Measurements from ENCODE around the gene ANXA2R. TPM values are rescaled to one million over a fixed set of nuclear protein-coding genes. Genes with fewer than 3 reads are reported as not detected.

Gene ANXA2R
- total RNA-seq, 2 experiments from 2014 or later = 29.5 to 32.0 TPM

DNA sequence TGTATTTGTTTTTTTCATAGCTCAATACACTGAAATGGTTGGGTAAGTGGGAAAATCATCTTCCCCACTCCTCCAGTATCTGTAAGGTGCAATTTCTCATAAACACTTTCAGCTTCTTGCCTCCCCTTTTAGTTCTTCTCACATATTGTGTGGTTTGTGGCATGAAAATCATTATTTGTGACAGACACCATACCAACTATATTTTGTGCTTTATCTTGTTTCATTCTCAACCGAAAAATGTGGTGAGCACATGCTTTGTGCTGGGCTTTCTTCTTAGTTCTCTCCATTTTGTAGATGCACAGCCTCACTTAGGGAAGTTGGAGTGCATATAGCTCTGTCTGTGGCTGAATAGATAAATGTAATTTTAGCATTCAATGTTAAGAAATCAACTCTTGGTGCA is 6.4 kb upstream of the ANXA2R start:
- Mint-ChIP-seq H3K27me3 (no peaks in the 10 kb centered on the region), H3K4me1 (peaks cover 49% of the 10 kb centered on the region), H3K4me3 (no peak overlapping the region), H3K36me3 (ENCODE audit: low read depth) (peaks cover 23% of the 10 kb centered on the region), H3K27ac (no peak overlapping the region), H3K9me3 (no peaks in the 10 kb centered on the region)
- CTCF ChIA-PET = interaction anchor here (5.2 kb wide), 1 partner anchor 18 kb away, joined by 26 read pairs; no protein-coding TSS in a partner anchor
- POLR2A ChIA-PET = interaction anchor here (0.7 kb wide), 1 partner anchor 59 kb away, joined by 4 read pairs; no protein-coding TSS in a partner anchor
- no peak for DNase-seq

DNA sequence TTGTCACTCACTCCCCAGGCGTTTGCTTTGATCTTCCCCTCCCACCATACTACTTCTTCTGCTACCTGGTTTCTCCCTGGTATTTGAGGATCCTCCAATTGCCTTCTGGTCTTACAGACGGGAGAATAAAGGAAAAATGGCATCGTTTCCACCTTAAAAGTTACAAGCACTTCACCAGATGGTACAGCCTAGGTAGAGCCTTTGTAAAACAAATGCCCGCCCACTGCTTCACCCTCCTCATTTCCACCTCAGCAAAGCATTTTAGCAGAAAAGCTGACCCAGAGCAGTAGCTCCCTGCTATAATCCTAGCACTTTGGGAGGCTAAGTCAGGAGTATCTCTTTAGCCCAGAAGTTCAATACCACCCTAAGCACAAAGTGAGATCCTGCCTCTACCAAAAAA is 5.1 kb upstream of the ANXA2R start:
- Mint-ChIP-seq H3K27ac (no peak overlapping the region), H3K9me3 (no peaks in the 10 kb centered on the region), H3K36me3 (ENCODE audit: low read depth) (peaks cover 21% of the 10 kb centered on the region), H3K4me3 (no peak overlapping the region), H3K4me1 (peaks cover 44% of the 10 kb centered on the region), H3K27me3 (no peaks in the 10 kb centered on the region)
- CTCF ChIA-PET = interaction anchor here (0.6 to 5.2 kb wide), 2 partner anchors 19 to 1258 kb away, joined by 3 to 26 read pairs; no protein-coding TSS in a partner anchor
- no peak for DNase-seq
- POLR2A ChIA-PET = interaction anchor here (0.6 kb wide), 1 partner anchor 20 kb away, joined by 3 read pairs; no protein-coding TSS in a partner anchor

GRCh38 chr5:43044181-43044914 is 4.2 kb upstream of the ANXA2R start:
- Mint-ChIP-seq H3K4me1 (peaks cover 37% of the 10 kb centered on the region), H3K27me3 (no peaks in the 10 kb centered on the region), H3K9me3 (no peaks in the 10 kb centered on the region), H3K27ac (no peak overlapping the region), H3K4me3 (no peak overlapping the region), H3K36me3 (ENCODE audit: low read depth) (peaks cover 28% of the 10 kb centered on the region)
- ChIA-PET POLR2A (no interaction called here), CTCF (no interaction called here)
- DNase-seq = no peak

DNA sequence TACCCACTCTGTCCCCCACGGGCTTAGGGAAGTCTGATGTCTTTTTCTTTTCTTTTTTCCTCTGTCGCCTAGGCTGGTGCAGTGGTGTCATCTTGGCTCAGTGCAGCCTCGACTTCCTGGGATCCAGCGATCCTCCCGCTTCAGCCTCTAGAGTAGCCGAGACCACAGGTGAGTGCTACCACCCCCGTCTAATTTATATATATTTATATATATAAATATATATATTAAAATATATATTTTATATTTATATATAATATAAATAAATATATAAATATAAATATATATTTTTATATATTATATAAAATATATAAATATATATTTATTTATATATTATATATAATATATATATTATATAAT is 3.3 kb upstream of the ANXA2R start:
- peaks cover 32% of the 10 kb centered on the region for H3K4me1 Mint-ChIP-seq
- H3K27ac Mint-ChIP-seq = peak overlapping the region; percentile 99
- DNase-seq = no peak
- peak overlapping the region; percentile 94 for H3K4me3 Mint-ChIP-seq
- no peaks in the 10 kb centered on the region for H3K9me3 Mint-ChIP-seq
- no peaks in the 10 kb centered on the region for H3K27me3 Mint-ChIP-seq
- ChIA-PET POLR2A (interaction anchor here (3.0 to 6.1 kb wide), 2 partner anchors 22 to 25 kb away, joined by 38 to 108 read pairs; no protein-coding TSS in a partner anchor), CTCF (interaction anchor here (2.8 to 3.2 kb wide), 3 partner anchors 23 to 50 kb away, joined by 12 to 50 read pairs (median 32); no protein-coding TSS in a partner anchor)
- H3K36me3 Mint-ChIP-seq (ENCODE audit: low read depth) = peaks cover 34% of the 10 kb centered on the region

DNA sequence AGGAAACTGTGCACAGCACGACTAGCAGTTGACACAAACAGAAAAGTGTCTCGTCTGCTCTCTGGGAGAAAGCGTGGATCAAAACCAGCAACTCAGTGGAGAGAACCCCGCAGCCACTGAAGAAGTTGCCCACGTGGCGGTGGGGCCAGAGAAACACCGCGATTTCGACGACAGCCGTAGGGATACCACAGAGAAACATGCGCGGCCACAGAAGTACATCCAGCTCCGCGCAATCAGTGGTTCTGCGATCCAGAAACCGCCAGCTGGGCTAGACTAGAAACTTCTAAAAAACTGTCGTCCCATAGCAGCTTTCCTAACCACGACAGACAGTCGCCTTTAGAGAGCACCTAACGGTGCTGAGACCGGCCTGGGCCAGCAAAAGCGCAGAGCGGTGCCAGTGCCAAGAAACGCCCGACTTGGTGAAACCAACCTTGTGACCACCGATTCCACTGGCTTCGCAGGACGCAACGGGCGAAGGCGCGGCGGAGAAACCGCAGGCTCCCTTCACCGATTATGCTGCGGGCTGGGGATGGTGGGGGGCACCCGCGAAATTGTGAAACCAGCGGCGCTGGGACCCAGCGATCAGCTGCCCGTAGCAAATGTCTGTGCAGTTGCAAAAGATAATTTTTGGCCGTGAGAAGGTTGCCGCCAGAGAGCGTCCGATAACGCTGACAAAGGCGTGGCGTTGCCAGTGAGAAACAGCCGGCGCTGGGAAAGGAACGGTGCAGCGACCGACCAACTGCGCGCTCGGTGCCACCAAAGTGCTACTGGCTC is 2.7 kb upstream of the ANXA2R start:
- H3K36me3 Mint-ChIP-seq (ENCODE audit: low read depth) = peaks cover 36% of the 10 kb centered on the region
- CTCF ChIA-PET = interaction anchor here (0.6 to 3.2 kb wide), 11 partner anchors 7 to 134 kb away, joined by 3 to 50 read pairs (median 9); no protein-coding TSS in a partner anchor
- peak overlapping the region; percentile 94 for H3K4me3 Mint-ChIP-seq
- POLR2A ChIA-PET = interaction anchor here (0.6 to 6.1 kb wide), 7 partner anchors 22 to 1148 kb away, joined by 3 to 108 read pairs (median 13); partner anchors contain the start of gene ZNF131
- peaks cover 32% of the 10 kb centered on the region for H3K4me1 Mint-ChIP-seq
- no peaks in the 10 kb centered on the region for H3K9me3 Mint-ChIP-seq
- no peaks in the 10 kb centered on the region for H3K27me3 Mint-ChIP-seq
- peak overlapping the region; percentile 99 for H3K27ac Mint-ChIP-seq
- DNase-seq = peak; percentile 78

- Mint-ChIP-seq H3K27me3 (no peaks in the 10 kb centered on the region), H3K4me3 (peak overlapping the region; percentile 94), H3K36me3 (ENCODE audit: low read depth) (peaks cover 40% of the 10 kb centered on the region), H3K9me3 (no peaks in the 10 kb centered on the region), H3K27ac (peak overlapping the region; percentile 99), H3K4me1 (peaks cover 35% of the 10 kb centered on the region)
- peak; percentile 90 for DNase-seq
- CTCF ChIA-PET = interaction anchor here (0.6 to 3.2 kb wide), 18 partner anchors 8 to 348 kb away, joined by 3 to 50 read pairs (median 6); no protein-coding TSS in a partner anchor
- POLR2A ChIA-PET = interaction anchor here (0.6 to 6.1 kb wide), 11 partner anchors 23 to 1148 kb away, joined by 3 to 108 read pairs (median 11); partner anchors contain the start of gene ZNF131
These were observed 2.1 kb upstream of the ANXA2R start for GRCh38 chr5:43042176-43042625.

GRCh38 chr5:43041669-43042175 is 1.6 kb upstream of the ANXA2R start:
- peaks cover 35% of the 10 kb centered on the region for H3K4me1 Mint-ChIP-seq
- POLR2A ChIA-PET = interaction anchor here (0.7 to 6.1 kb wide), 12 partner anchors 23 to 442 kb away, joined by 3 to 108 read pairs (median 10); partner anchors contain the start of genes TMEM267 and ZNF131
- H3K9me3 Mint-ChIP-seq = no peaks in the 10 kb centered on the region

DNA sequence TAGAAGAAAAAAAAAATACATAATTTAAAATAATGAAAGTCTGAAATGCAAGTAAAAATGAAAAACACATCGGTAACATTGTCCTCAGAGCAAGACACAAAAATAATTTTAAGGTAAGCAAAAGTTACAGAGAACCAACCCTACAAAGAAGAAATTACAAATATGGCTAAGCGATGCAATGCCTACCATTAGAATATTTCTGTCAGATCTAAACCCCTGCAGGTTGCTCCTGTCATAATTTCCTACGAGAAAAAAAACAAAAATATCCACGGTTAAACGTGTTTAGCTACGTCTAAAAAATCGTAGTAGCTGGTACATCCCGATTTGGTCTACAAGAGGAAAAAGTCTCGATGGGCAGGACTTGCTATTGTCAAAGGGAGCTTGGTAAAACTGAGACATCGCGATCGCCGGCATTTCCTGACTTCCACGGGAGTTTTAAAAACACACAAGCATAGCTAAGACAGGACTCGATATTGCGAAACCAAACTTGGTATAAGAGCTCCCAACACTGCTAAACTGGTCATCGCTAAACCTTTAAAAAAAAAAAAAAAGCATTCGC is 1.1 kb upstream of the ANXA2R start:
- H3K36me3 Mint-ChIP-seq (ENCODE audit: low read depth) = peaks cover 44% of the 10 kb centered on the region
- peak overlapping the region; percentile 94 for H3K4me3 Mint-ChIP-seq
- H3K4me1 Mint-ChIP-seq = peaks cover 36% of the 10 kb centered on the region
- peak; percentile 59 for DNase-seq
- ChIA-PET POLR2A (interaction anchor here (0.7 to 6.1 kb wide), 12 partner anchors 23 to 443 kb away, joined by 3 to 108 read pairs (median 10); partner anchors contain the start of genes TMEM267 and ZNF131), CTCF (interaction anchor here (0.6 to 3.2 kb wide), 27 partner anchors 9 to 349 kb away, joined by 3 to 50 read pairs (median 4); partner anchors contain the start of genes HMGCS1 and ZNF131)
- H3K27me3 Mint-ChIP-seq = no peaks in the 10 kb centered on the region
- no peaks in the 10 kb centered on the region for H3K9me3 Mint-ChIP-seq
- H3K27ac Mint-ChIP-seq = peak overlapping the region; percentile 99

More at GRCh38 chr5:43041669-43042175, 1.6 kb upstream of the ANXA2R start:
- CTCF ChIA-PET = interaction anchor here (0.6 to 3.2 kb wide), 26 partner anchors 9 to 348 kb away, joined by 3 to 50 read pairs (median 4); partner anchors contain the start of genes HMGCS1 and ZNF131
- peaks cover 42% of the 10 kb centered on the region for H3K36me3 Mint-ChIP-seq (ENCODE audit: low read depth)
- no peak for DNase-seq
- H3K27ac Mint-ChIP-seq = peak overlapping the region; percentile 99
- H3K27me3 Mint-ChIP-seq = no peaks in the 10 kb centered on the region
- H3K4me3 Mint-ChIP-seq = peak overlapping the region; percentile 94

DNA sequence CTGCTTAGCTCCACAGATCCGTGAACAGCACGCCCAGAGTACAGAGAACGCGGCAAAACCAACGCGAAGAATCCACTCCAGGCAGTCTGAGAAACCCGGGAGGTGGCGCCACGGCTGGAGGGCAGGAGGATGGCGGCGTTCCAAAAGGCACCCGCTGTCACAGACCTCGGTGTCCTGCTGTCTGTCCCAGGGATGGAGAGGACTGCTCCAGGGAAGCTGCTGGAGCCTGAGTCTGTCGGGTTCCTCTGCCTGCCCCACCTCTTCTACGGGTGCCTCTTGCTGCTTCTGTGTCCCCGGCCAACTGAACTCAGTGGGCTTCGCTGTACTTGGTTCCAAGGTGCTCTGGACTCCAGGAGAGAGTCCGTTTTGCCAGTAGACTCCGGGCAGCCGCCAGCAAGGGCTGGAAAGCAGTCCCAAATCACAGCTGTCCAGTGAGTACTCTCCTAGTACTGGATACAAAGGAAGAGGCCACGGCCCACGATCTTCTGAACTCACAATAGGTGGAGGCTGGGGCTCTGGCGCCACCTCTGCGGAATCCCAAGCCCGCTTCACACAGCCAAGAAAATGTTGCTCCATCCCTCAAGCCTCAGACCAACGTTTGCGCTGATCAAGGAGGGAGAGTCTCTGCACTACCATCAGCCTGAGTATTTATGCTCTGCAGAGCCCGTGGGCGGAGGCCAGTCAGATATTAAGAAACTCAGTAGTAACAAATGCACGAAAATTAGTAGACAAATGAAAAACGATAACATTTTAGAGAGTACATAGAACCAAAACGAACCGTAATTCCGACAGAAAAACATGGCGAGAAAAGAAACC is 440 bp downstream of the ANXA2R start:
- peak; percentile 73 for DNase-seq
- peak overlapping the region; percentile 99 for H3K27ac Mint-ChIP-seq
- H3K4me3 Mint-ChIP-seq = peak overlapping the region; percentile 94
- CTCF ChIA-PET = interaction anchor here (1.2 to 4.8 kb wide), 5 partner anchors 9 to 44 kb away, joined by 3 to 70 read pairs (median 5); no protein-coding TSS in a partner anchor
- peaks cover 41% of the 10 kb centered on the region for H3K4me1 Mint-ChIP-seq
- POLR2A ChIA-PET = interaction anchor here (0.8 to 6.1 kb wide), 4 partner anchors 21 to 45 kb away, joined by 4 to 108 read pairs (median 24); no protein-coding TSS in a partner anchor
- H3K9me3 Mint-ChIP-seq = no peaks in the 10 kb centered on the region
- no peaks in the 10 kb centered on the region for H3K27me3 Mint-ChIP-seq
- peaks cover 39% of the 10 kb centered on the region for H3K36me3 Mint-ChIP-seq (ENCODE audit: low read depth)

DNA sequence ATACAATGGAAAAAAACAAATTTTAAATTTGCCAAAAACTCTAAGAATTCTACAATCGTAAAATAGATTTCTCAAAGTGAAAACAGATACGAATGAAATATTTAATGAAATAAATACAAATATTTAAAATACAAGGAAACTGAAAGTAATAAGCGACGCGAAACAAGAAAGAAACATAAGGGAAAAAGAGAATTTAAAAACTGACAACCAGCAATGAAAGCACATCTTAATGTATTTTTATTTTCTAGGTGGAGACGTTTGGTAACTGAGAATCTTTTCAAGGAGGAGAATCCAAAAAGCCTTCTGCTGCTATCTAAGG is 1.0 kb downstream of the ANXA2R start:
- ChIA-PET CTCF (interaction anchor here (1.2 to 4.8 kb wide), 8 partner anchors 9 to 88 kb away, joined by 3 to 70 read pairs (median 6); no protein-coding TSS in a partner anchor), POLR2A (interaction anchor here (1.6 to 6.1 kb wide), 4 partner anchors 21 to 47 kb away, joined by 6 to 108 read pairs (median 24); no protein-coding TSS in a partner anchor)
- Mint-ChIP-seq H3K4me3 (peak overlapping the region; percentile 94), H3K9me3 (no peaks in the 10 kb centered on the region), H3K4me1 (peaks cover 41% of the 10 kb centered on the region), H3K27ac (peak overlapping the region; percentile 99), H3K36me3 (ENCODE audit: low read depth) (peaks cover 36% of the 10 kb centered on the region), H3K27me3 (no peaks in the 10 kb centered on the region)
- no peak for DNase-seq

- CTCF ChIA-PET = interaction anchor here (0.6 to 4.8 kb wide), 13 partner anchors 8 to 92 kb away, joined by 3 to 70 read pairs (median 5); no protein-coding TSS in a partner anchor
- no peaks in the 10 kb centered on the region for H3K9me3 Mint-ChIP-seq
- POLR2A ChIA-PET = interaction anchor here (1.0 to 6.1 kb wide), 6 partner anchors 20 to 87 kb away, joined by 3 to 108 read pairs (median 11); no protein-coding TSS in a partner anchor
- peak overlapping the region; percentile 94 for H3K4me3 Mint-ChIP-seq
- peak overlapping the region; percentile 99 for H3K27ac Mint-ChIP-seq
- peaks cover 36% of the 10 kb centered on the region for H3K36me3 Mint-ChIP-seq (ENCODE audit: low read depth)
- peak; percentile 54 for DNase-seq
- no peaks in the 10 kb centered on the region for H3K27me3 Mint-ChIP-seq
- H3K4me1 Mint-ChIP-seq = peaks cover 44% of the 10 kb centered on the region
These were observed 1.6 kb downstream of the ANXA2R start for GRCh38 chr5:43038496-43038989.
